ENCODE data around the gene SPRR2A.

The SPRR2A gene

DNA sequence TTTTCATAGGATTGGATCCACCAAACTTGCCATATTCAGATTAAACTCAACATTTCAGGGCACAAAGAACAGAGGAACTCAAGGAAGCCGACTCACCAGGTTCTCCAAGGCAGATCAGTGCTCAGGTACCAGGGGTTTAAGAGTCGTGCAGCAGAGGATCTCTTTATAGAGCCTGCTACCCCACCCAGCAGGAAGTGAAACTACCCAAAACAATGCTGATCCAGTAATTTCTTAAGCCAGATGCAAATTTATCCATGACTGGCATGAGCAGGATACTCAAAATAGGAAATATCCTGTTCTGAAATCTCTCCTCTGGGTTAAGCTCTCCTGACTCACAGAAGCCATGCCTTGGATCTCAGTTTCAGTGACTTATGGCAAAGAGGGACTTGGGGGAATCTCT, at the start of gene SPRR2A:
TSS of gene SPRR2A (minus strand) at position 138 of the 400 bp plus-strand sequence. CDS start 777 bp downstream, outside the sequence.
- no peaks in the 10 kb centered on the region for H3K27me3 ChIP-seq (ENCODE audit: control insufficient read depth in 1 of 2, insufficient read depth in 2 of 2, low read length in 2 of 2)
- no peak within 1 kb of the TSS for H3K9ac ChIP-seq (ENCODE audit: low read length in 2 of 2)
- H3K4me1 ChIP-seq (ENCODE audit: control insufficient read depth, insufficient read depth, low read length) = no peaks in the 10 kb centered on the region
- H3K9me3 ChIP-seq (ENCODE audit: control insufficient read depth in 2 of 2, low read length in 2 of 2) = no peaks in the 10 kb centered on the region
- no peak within 1 kb of the TSS for H3K27ac ChIP-seq (ENCODE audit: low read length)
- H3K4me3 ChIP-seq (ENCODE audit: low read length in 2 of 2) = no peak within 1 kb of the TSS
- no peaks in the 10 kb centered on the region for H3K36me3 ChIP-seq (ENCODE audit: control insufficient read depth in 2 of 2, insufficient read depth in 2 of 2, low read length in 2 of 2)

DNA sequence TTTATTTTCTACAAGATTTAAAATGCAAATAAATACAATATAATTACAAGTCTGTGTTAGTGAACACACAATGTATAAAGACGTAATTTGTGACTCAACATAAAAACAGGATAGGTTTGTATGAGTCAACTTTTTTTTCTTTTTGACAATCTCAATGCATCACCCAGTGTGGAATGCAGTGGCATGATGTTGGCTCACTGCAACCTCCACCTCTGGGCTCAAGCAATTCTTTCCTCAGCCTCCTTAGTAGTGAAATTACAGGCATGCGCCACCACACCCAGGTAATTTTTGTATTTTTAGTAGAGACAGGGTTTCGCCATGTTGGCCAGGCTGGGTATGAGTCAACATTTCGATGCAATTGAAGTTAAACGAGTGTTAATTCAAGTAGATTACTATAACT, 42.9 kb upstream of the SPRR2A start:
- Histone ChIP-seq H3K9ac (ENCODE audit: low read length in 2 of 2) (no peak overlapping the region), H3K27ac (ENCODE audit: low read length) (no peak overlapping the region), H3K36me3 (ENCODE audit: control insufficient read depth in 2 of 2, insufficient read depth in 2 of 2, low read length in 2 of 2) (no peaks in the 10 kb centered on the region), H3K4me3 (ENCODE audit: low read length in 2 of 2) (no peak overlapping the region), H3K27me3 (ENCODE audit: control insufficient read depth in 1 of 2, insufficient read depth in 2 of 2, low read length in 2 of 2) (no peaks in the 10 kb centered on the region), H3K4me1 (ENCODE audit: control insufficient read depth, insufficient read depth, low read length) (no peaks in the 10 kb centered on the region), H3K9me3 (ENCODE audit: control insufficient read depth in 2 of 2, low read length in 2 of 2) (no peaks in the 10 kb centered on the region)

DNA sequence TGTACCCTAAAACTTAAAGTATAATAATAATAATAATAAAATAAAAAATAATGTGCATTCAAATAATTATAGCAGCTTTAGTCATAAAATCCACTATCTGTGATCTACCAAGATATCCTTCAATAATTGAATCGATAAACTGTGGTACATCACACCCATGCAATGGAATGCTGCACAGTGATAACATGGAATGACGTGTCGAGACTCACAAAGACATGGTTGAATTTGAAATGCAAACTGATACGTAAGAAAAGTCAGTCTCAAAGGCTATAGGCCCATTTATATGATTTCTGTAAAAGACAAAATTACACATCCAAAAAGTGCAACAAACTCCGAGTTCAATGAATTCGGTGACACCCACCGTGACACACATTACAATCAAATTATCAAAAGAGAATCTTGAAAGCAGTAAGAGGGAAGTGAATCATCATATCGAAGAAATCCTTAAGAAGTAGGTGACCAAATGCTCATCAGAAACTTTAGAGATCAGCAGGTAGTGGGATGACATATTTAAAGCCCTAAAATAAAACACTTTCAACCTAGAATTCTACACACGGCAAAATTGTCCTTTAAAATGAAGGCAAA, 42.2 kb upstream of the SPRR2A start:
- no peaks in the 10 kb centered on the region for H3K4me1 ChIP-seq (ENCODE audit: control insufficient read depth, insufficient read depth, low read length)
- H3K9me3 ChIP-seq (ENCODE audit: control insufficient read depth in 2 of 2, low read length in 2 of 2) = no peaks in the 10 kb centered on the region
- no peaks in the 10 kb centered on the region for H3K27me3 ChIP-seq (ENCODE audit: control insufficient read depth in 1 of 2, insufficient read depth in 2 of 2, low read length in 2 of 2)
- H3K27ac ChIP-seq (ENCODE audit: low read length) = no peak overlapping the region
- H3K4me3 ChIP-seq (ENCODE audit: low read length in 2 of 2) = no peak overlapping the region
- no peaks in the 10 kb centered on the region for H3K36me3 ChIP-seq (ENCODE audit: control insufficient read depth in 2 of 2, insufficient read depth in 2 of 2, low read length in 2 of 2)
- H3K9ac ChIP-seq (ENCODE audit: low read length in 2 of 2) = no peak overlapping the region

DNA sequence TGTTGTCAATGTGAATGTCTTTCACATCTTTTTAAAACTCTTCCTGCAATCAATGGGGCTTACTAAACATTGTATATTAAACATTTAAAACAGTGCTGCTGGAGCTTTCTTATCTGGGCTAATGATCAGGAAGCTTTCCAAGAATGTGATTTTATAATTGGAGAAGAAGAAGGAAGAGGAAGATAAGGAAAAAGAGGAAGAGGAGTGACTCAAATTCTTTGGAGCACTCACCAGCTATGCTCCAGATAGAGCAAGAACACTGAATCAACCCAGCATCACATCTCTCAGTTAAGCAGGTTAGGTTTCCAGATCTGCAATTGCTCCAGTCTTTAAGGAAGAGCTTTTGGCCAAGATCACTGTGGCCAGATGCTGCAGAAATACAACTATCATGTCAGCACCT, 38.5 kb upstream of the SPRR2A start:
- H3K9ac ChIP-seq (ENCODE audit: low read length in 2 of 2) = no peak overlapping the region
- H3K4me3 ChIP-seq (ENCODE audit: low read length in 2 of 2) = no peak overlapping the region
- no peaks in the 10 kb centered on the region for H3K36me3 ChIP-seq (ENCODE audit: control insufficient read depth in 2 of 2, insufficient read depth in 2 of 2, low read length in 2 of 2)
- no peaks in the 10 kb centered on the region for H3K4me1 ChIP-seq (ENCODE audit: control insufficient read depth, insufficient read depth, low read length)
- no peaks in the 10 kb centered on the region for H3K9me3 ChIP-seq (ENCODE audit: control insufficient read depth in 2 of 2, low read length in 2 of 2)
- no peak overlapping the region for H3K27ac ChIP-seq (ENCODE audit: low read length)
- no peaks in the 10 kb centered on the region for H3K27me3 ChIP-seq (ENCODE audit: control insufficient read depth in 1 of 2, insufficient read depth in 2 of 2, low read length in 2 of 2)

DNA sequence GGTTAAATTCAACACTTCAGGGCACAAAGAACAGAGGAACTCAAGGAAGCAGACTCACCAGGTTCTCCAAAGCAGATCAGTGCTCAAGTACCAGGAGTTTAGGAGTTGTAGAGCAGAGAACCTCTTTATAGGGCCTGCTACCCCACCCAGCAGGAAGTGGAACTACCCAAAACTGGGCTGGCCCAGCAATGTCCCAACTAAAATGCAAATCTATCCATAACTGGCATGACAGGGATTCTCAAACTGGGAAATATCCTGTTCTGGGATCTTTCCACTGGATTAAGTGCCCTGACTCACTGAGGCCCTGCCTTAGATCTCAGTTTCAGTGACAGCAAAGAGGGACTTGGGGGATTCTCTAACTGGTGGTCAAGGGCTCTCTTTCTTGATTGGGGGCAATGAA, 37.1 kb upstream of the SPRR2A start, which contains the start of gene SPRR2E:
TSS of gene SPRR2E (minus strand) at position 101 of the 400 bp plus-strand sequence. CDS start 775 bp downstream, outside the sequence.
- H3K9ac ChIP-seq (ENCODE audit: low read length in 2 of 2) = no peak within 1 kb of the TSS

DNA sequence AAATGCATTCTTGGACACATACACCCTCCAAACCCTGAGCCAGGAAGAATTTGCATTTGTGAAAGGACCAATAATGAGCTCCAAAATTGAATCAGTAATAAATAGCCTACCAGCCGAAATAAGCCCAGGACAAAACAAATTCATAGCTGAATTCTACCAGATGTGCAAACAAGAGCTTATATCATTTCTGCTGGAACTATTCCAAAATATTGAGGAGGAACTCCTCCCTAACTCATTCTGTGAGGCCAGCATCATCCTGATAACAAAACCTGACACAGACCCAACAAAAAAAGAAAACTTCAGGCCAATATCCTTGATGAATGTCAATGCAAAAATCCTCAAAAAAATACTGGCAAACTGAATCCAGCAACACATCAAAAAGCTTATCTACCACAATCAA, 30.3 kb upstream of the SPRR2A start:
- no peaks in the 10 kb centered on the region for H3K9me3 ChIP-seq (ENCODE audit: control insufficient read depth in 2 of 2, low read length in 2 of 2)
- no peaks in the 10 kb centered on the region for H3K36me3 ChIP-seq (ENCODE audit: control insufficient read depth in 2 of 2, insufficient read depth in 2 of 2, low read length in 2 of 2)
- no peak overlapping the region for H3K4me3 ChIP-seq (ENCODE audit: low read length in 2 of 2)
- no peak overlapping the region for H3K27ac ChIP-seq (ENCODE audit: low read length)
- no peaks in the 10 kb centered on the region for H3K27me3 ChIP-seq (ENCODE audit: control insufficient read depth in 1 of 2, insufficient read depth in 2 of 2, low read length in 2 of 2)
- H3K9ac ChIP-seq (ENCODE audit: low read length in 2 of 2) = no peak overlapping the region
- no peaks in the 10 kb centered on the region for H3K4me1 ChIP-seq (ENCODE audit: control insufficient read depth, insufficient read depth, low read length)

More for the DNA sequence above, 37.1 kb upstream of the SPRR2A start, which contains the start of gene SPRR2E:
- H3K36me3 ChIP-seq (ENCODE audit: control insufficient read depth in 2 of 2, insufficient read depth in 2 of 2, low read length in 2 of 2) = no peaks in the 10 kb centered on the region
- no peaks in the 10 kb centered on the region for H3K27me3 ChIP-seq (ENCODE audit: control insufficient read depth in 1 of 2, insufficient read depth in 2 of 2, low read length in 2 of 2)
- no peaks in the 10 kb centered on the region for H3K9me3 ChIP-seq (ENCODE audit: control insufficient read depth in 2 of 2, low read length in 2 of 2)
- H3K4me3 ChIP-seq (ENCODE audit: low read length in 2 of 2) = no peak within 1 kb of the TSS
- no peaks in the 10 kb centered on the region for H3K4me1 ChIP-seq (ENCODE audit: control insufficient read depth, insufficient read depth, low read length)
- no peak within 1 kb of the TSS for H3K27ac ChIP-seq (ENCODE audit: low read length)

DNA sequence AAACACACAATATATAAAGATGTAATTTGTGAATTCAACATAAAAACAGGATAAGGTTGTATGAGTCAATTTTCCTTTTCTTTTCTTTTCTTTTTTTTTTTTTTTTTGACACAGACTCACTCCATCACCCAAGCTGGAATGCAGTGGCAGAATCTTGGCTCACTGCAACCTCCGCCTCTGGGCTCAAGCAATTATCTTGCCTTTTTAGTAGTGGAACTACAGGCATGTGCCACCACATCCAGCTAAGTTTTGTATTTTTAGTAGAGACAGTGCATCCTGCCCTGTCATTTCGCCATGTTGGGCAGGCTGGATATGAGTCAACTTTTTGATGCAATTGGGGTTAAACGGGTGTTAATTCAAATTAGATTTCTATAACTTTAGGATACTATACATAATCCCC, 24.4 kb upstream of the SPRR2A start:
- no peak overlapping the region for H3K27ac ChIP-seq (ENCODE audit: low read length)
- H3K27me3 ChIP-seq (ENCODE audit: control insufficient read depth in 1 of 2, insufficient read depth in 2 of 2, low read length in 2 of 2) = no peaks in the 10 kb centered on the region
- no peak overlapping the region for H3K4me3 ChIP-seq (ENCODE audit: low read length in 2 of 2)
- H3K4me1 ChIP-seq (ENCODE audit: control insufficient read depth, insufficient read depth, low read length) = no peaks in the 10 kb centered on the region
- H3K9me3 ChIP-seq (ENCODE audit: control insufficient read depth in 2 of 2, low read length in 2 of 2) = no peaks in the 10 kb centered on the region
- no peaks in the 10 kb centered on the region for H3K36me3 ChIP-seq (ENCODE audit: control insufficient read depth in 2 of 2, insufficient read depth in 2 of 2, low read length in 2 of 2)
- no peak overlapping the region for H3K9ac ChIP-seq (ENCODE audit: low read length in 2 of 2)

DNA sequence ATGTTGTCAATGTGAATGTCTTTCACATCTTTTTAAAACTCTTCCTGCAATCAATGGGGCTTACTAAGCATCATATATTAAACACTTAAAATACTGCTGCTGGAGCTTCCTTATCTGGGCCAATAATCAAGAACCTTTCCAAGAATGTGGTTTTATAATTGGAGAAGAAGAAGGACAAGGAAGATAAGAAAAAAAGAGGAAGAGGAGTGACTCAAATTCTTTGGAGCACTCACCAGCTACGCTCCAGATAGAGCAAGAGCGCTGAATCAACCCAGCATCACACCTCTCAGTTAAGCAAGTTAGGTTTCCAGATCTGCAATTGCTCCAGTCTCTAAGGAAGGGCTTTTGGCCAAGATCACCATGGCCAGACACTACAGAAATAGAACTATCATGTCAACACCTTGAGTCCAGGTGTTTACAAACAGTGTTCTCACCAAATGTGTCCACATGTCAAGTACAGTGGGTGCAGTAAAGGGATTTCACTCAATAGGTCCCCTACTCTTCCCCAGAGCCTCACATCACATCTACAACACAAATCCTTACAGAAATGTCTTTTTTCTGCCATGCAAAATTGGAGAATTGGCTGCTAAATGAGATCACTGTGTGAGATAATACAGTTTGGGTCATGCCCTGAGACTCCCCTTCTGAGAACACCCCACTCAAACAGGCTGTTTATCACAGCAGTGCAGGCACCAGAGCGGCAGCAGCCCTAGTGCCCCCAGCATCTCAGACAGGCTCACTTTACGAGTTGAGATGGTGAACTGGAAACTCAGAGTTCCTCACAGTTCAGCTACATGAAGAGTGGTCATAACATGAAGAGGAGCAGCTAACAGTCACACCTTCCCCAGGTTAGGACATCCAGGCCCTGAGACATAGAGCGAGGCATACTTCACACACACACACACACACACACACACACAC, 15.8 kb upstream of the SPRR2A start:
- Histone ChIP-seq H3K4me3 (ENCODE audit: low read length in 2 of 2) (no peak overlapping the region), H3K4me1 (ENCODE audit: control insufficient read depth, insufficient read depth, low read length) (no peaks in the 10 kb centered on the region), H3K27me3 (ENCODE audit: control insufficient read depth in 1 of 2, insufficient read depth in 2 of 2, low read length in 2 of 2) (no peaks in the 10 kb centered on the region), H3K36me3 (ENCODE audit: control insufficient read depth in 2 of 2, insufficient read depth in 2 of 2, low read length in 2 of 2) (no peaks in the 10 kb centered on the region), H3K9me3 (ENCODE audit: control insufficient read depth in 2 of 2, low read length in 2 of 2) (no peaks in the 10 kb centered on the region), H3K9ac (ENCODE audit: low read length in 2 of 2) (no peak overlapping the region), H3K27ac (ENCODE audit: low read length) (no peak overlapping the region)

DNA sequence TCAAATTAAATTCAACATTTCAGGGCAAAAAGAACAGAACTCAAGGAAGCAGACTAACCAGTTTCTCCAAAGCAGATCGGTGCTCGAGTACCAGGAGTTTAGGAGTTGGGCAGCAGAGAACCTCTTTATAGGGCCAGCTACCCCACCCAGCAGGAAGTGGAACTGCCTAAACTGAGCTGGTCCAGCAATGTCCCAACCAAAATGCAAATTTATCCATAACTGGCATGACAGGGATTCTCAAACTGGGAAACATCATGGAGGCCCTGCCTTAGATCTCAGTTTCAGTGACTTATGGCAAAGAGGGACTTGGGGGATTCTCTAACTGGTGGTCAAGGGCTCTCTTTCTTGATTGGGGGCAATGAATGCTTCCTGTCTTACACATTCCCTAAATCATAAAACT, 14.2 kb upstream of the SPRR2A start, which contains the start of gene SPRR2B:
TSS of gene SPRR2B (minus strand) at position 101 of the 400 bp plus-strand sequence. CDS start 772 bp downstream, outside the sequence.
- no peaks in the 10 kb centered on the region for H3K9me3 ChIP-seq (ENCODE audit: control insufficient read depth in 2 of 2, low read length in 2 of 2)
- H3K4me3 ChIP-seq (ENCODE audit: low read length in 2 of 2) = no peak within 1 kb of the TSS
- no peaks in the 10 kb centered on the region for H3K4me1 ChIP-seq (ENCODE audit: control insufficient read depth, insufficient read depth, low read length)

DNA sequence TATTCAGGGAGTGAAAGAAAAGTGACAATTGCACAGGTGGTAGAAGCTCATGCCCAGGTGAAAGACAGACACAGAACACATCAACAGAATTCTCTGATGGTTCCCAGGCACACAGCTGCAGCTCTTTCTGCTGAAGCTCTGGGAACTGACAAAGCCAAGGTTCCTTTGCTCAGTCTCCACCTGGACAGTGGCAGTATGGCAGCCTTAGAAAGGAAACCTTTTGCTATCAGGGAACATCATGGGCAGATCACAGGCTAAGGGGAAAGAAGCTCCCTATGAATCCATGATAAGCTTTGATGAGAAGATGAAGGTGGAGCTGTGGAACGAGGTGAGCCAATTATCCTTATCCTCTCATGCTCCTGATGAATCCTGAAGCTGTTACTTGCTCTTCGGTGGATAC, 12.9 kb upstream of the SPRR2A start:
- H3K4me1 ChIP-seq (ENCODE audit: control insufficient read depth, insufficient read depth, low read length) = no peaks in the 10 kb centered on the region
- H3K9ac ChIP-seq (ENCODE audit: low read length in 2 of 2) = no peak overlapping the region
- H3K27me3 ChIP-seq (ENCODE audit: control insufficient read depth in 1 of 2, insufficient read depth in 2 of 2, low read length in 2 of 2) = no peaks in the 10 kb centered on the region
- H3K36me3 ChIP-seq (ENCODE audit: control insufficient read depth in 2 of 2, insufficient read depth in 2 of 2, low read length in 2 of 2) = no peaks in the 10 kb centered on the region
- H3K27ac ChIP-seq (ENCODE audit: low read length) = no peak overlapping the region
- no peak overlapping the region for H3K4me3 ChIP-seq (ENCODE audit: low read length in 2 of 2)
- H3K9me3 ChIP-seq (ENCODE audit: control insufficient read depth in 2 of 2, low read length in 2 of 2) = no peaks in the 10 kb centered on the region

More for the DNA sequence above, 14.2 kb upstream of the SPRR2A start, which contains the start of gene SPRR2B:
- no peaks in the 10 kb centered on the region for H3K27me3 ChIP-seq (ENCODE audit: control insufficient read depth in 1 of 2, insufficient read depth in 2 of 2, low read length in 2 of 2)
- no peak within 1 kb of the TSS for H3K27ac ChIP-seq (ENCODE audit: low read length)
- no peaks in the 10 kb centered on the region for H3K36me3 ChIP-seq (ENCODE audit: control insufficient read depth in 2 of 2, insufficient read depth in 2 of 2, low read length in 2 of 2)
- no peak within 1 kb of the TSS for H3K9ac ChIP-seq (ENCODE audit: low read length in 2 of 2)

Data from stomach smooth muscle (tissue), 2 donors.